Skin epidermis (tissue), 12 donors: Measurements from ENCODE around the gene PSTPIP1.

Experiments used
- H3K27ac ChIP-seq, 21 experiments: fragments of 200-600 bp; sonication (generic) in 11 of 21; one replicate each; pipeline ENCODE4 v1.5.0; 2020; ENCODE audit warnings: mild to moderate bottlenecking in 3 of 21, inconsistent platforms in 2 of 21, moderate library complexity in 2 of 21
- H3K4me3 ChIP-seq, 7 experiments: fragments of 200-600 bp; sonication (generic) in 2 of 7; one replicate each; pipeline ENCODE4 v1.5.0; 2020; ENCODE audit warnings: inconsistent platforms in 2 of 7, mild to moderate bottlenecking in 2 of 7, moderate library complexity in 1 of 7

Gene PSTPIP1

DNA sequence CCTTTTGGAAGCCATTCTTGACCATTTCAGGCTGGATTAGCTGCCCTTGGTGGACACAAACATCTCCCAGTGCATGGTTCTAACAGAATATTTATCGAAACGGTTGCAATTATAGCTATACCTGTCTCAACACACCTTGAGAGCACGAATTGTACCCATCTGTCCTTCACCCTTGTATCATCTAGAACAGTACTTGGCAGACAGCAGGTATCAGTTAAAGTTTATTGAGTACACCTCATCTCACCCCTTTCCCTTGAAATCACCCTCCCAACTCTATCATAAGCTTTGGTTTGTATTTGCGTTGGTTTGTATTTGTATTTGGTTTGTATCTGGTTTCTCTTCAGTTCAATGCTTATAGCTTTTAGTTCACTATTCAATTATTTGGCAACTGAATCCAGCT, 63.5 kb downstream of the PSTPIP1 start:
- H3K4me3 ChIP-seq: no peak overlapping the region
- H3K27ac ChIP-seq: no peak overlapping the region

- no peak overlapping the region for H3K4me3 ChIP-seq
- no peak overlapping the region for H3K27ac ChIP-seq
These were observed 64.9 kb downstream of the PSTPIP1 start for GRCh38 chr15:77059786-77060361.

GRCh38 chr15:77060546-77060945, 65.6 kb downstream of the PSTPIP1 start:
- Histone ChIP-seq H3K27ac (peak overlapping the region in 5 of 21 experiments; percentile 19 to 47 (median 31)), H3K4me3 (no peak overlapping the region)

DNA sequence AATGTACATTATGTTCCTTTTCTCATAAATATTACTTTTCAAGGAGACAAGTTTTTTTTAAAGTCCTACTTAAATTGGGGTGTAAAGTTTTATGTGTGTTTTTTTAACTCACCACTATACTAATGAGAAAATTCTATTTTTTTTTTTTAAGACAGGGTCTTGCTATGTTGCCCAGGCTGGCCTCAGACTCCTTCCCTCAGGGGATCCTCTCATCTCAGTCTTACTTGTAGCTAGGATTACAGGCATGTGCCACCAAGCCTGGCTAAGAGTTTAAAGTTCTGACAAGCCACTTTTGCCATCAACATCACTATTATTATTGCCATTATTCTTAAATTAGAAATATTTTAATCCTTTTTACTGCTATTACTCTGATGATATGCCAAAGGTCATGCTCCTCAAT, 68.3 kb downstream of the PSTPIP1 start:
- no peak overlapping the region for H3K27ac ChIP-seq
- H3K4me3 ChIP-seq: no peak overlapping the region

DNA sequence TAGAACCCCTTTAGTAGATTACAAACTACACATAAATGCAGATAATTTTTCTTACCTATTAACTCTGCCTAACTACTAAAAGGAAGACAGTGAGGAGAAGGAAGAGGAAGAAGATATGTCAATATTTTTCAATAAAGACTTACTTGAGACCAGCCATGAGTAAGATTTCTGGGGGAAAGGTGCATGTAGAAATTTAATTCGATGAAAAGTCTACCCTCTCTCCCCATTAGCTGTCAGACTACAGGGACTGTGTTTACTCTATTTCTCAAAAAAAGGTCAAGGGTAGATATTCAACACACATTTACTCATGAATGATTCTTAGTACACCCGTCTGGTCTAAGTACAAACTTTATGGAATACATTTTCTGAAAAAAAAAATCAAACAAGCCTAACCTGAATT, 69.1 kb downstream of the PSTPIP1 start:
- Histone ChIP-seq H3K27ac (peak overlapping the region in 1 of 21 experiments; percentile 10), H3K4me3 (no peak overlapping the region)

DNA sequence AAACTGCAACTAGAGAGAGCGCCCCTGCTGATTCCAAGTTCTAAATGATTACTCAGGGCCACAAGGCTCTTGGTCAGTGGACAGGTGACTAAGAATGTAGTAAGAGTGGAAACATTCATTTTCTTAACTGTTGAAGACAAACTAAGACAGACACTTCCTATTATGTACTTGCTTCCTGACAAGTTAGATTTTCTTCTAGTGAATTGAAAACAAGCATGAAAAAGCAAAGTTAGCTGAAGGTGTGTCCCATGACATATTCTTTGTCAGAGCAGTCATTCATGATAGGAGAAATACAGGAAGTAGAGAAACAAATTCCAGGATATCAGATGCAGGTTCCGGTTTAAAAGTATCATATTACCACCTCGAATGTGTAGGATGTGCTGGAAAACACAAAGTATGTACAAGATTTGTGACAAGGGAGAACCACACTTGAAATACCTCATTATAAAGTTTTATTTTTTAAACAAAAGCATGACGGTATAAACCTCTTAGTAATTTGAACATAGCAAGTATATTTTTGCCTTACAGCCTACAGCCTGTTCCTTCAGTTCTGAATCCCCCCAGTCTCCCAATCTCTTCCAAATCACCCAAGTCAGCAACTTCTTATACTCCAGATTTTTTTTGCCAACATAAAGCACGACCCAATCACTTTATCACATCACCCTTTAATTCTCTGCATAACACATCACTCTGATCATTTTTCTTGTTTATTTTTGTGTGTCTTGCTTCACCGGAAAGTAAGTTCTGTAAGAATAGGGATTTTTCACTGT, 69.8 kb downstream of the PSTPIP1 start:
- Histone ChIP-seq H3K4me3 (no peak overlapping the region), H3K27ac (peak overlapping the region in 1 of 21 experiments; percentile 10)

DNA sequence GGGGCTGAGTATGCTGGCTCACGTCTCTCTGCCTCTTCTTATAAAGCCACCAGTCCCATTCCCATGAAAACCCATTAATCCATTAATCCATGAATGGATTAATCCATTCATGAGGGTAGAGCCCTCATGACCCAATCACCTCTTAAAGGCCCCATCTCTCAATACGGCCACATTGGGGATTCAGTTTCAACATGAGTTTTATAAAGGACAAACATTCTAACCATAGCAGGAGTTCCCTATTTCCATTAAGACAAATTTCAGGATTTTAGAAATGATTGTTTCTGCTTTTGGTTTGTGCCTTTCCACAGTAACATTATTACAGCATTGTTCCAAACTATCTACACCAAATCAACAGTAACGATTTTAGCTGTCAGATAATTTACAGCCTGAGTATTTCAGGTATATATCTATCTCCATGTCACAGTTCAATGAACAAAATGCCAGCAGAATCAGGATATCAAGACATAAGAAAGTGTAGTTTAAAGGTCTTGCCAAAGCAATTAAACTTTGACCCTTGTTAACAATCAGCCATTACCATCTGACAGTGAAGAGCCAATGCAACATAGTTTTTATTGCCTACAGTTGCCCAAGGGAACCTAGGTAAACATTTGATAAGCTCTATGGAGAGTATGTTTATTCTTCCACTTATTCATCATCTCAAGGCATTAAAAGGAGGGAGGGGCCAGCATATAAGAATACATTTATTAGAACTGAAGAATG, 72.2 kb downstream of the PSTPIP1 start:
- H3K4me3 ChIP-seq: no peak overlapping the region
- peak overlapping the region in 2 of 21 experiments; percentile 21 to 33 for H3K27ac ChIP-seq

- Histone ChIP-seq H3K4me3 (no peak overlapping the region), H3K27ac (peak overlapping the region in 3 of 21 experiments; percentile 11 to 59 (median 21))
These were observed 72.9 kb downstream of the PSTPIP1 start for GRCh38 chr15:77067691-77068367.

DNA sequence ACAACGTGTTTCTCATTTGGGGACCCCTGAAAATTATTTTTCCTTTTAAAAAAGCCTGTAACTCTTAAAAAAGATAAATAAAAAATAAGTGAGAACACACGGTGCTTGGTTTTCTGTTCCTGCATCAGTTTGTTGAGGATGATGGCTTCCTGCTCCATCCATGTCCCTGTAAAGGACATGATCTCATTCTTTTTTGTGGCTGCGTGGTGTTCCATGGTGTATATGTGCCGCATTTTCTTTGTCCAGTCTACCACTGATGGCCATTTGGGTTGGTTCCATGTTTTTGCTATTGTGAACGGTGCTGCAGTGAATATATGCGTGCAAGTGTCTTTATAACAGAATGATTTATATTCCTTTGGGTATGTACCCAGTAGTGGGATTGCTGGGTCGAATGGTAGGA, 73.7 kb downstream of the PSTPIP1 start:
- Histone ChIP-seq H3K27ac (no peak overlapping the region), H3K4me3 (no peak overlapping the region)

GRCh38 chr15:77069521-77070121, 74.7 kb downstream of the PSTPIP1 start:
- H3K27ac ChIP-seq: peak overlapping the region in 8 of 21 experiments; percentile 74 to 94 (median 82)
- H3K4me3 ChIP-seq: peak overlapping the region; percentile 62 to 92 (median 81)

GRCh38 chr15:77070180-77070494, 75.2 kb downstream of the PSTPIP1 start:
- Histone ChIP-seq H3K27ac (peak overlapping the region; percentile 61 to 94 (median 83)), H3K4me3 (peak overlapping the region; percentile 62 to 92 (median 81))

- peak within 1 kb of the TSS; percentile 61 to 94 (median 83) for H3K27ac ChIP-seq
- peak within 1 kb of the TSS; percentile 62 to 92 (median 81) for H3K4me3 ChIP-seq
These were observed 75.8 kb downstream of the PSTPIP1 start, which contains the start of gene TSPAN3 for GRCh38 chr15:77070495-77071304. Gene TSPAN3 (minus strand): TSS chr15:77071109. CDS start chr15:77070954, 155 bp downstream.

DNA sequence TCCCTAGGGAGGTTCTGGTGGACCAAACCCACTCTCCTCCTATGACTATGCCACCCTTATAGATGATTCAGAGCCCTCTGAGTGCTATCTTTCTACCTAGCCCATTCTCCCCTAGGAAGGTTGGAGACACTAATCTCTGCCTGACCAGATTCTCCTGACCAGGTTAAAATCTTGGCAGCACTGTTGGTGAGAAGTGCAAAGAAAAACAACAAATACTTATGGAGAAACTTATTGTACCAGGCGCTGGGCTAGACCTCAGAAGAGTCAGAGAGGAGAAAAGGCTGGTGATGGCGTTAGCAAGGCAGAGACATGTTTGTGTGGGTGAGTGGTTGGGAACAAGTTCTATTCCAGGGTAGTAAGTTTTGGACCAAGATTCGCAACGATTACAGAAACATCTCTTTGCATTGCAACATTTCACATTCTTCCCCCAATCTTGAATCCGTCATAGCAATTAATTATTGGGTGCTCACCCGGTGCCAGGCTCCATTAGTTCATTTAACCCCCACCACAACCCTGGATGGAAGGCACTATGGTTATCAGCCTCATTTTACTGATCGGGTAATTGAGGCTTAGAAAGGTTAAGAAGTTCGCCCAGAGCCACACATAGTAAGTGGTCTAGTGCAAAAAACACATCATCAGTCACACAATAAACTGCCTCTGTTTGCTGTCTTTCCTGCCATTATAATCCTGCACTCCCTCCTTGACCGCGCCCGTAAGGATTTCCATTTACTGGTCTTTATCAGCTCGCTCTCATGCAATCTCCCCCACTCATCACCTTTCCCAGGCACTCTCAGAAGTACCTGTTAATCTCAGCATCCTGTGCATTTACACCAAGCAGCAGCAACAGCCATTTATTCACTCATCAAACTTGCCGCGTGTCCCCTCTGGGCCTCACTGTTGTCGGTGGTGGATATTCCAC, 76.6 kb downstream of the PSTPIP1 start:
- peak overlapping the region in 6 of 7 experiments; percentile 62 to 92 (median 83) for H3K4me3 ChIP-seq
- H3K27ac ChIP-seq: peak overlapping the region in 11 of 21 experiments; percentile 70 to 94 (median 85)

- H3K4me3 ChIP-seq: no peak overlapping the region
- H3K27ac ChIP-seq: no peak overlapping the region
These were observed 79.4 kb downstream of the PSTPIP1 start for GRCh38 chr15:77074350-77074749.

DNA sequence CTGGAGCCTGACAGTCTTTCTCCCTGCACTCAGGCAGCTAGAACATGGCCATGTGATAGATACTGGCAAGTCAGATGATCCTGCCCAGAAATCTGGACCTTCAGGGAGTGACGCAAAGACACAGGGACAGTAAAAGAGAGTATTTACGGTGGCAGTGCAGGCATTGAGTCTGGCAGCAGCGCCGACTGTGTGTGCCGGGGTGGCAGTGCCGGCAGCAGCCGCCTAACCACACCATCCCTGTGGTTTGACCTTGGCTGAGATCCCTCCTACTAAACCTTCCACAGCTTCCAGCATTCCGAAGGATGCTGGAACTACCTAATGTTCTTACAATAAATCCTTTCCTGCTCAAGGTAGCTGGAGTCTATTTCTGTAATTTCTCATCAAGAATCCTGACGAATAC, 80.6 kb downstream of the PSTPIP1 start:
- Histone ChIP-seq H3K27ac (no peak overlapping the region), H3K4me3 (no peak overlapping the region)

DNA sequence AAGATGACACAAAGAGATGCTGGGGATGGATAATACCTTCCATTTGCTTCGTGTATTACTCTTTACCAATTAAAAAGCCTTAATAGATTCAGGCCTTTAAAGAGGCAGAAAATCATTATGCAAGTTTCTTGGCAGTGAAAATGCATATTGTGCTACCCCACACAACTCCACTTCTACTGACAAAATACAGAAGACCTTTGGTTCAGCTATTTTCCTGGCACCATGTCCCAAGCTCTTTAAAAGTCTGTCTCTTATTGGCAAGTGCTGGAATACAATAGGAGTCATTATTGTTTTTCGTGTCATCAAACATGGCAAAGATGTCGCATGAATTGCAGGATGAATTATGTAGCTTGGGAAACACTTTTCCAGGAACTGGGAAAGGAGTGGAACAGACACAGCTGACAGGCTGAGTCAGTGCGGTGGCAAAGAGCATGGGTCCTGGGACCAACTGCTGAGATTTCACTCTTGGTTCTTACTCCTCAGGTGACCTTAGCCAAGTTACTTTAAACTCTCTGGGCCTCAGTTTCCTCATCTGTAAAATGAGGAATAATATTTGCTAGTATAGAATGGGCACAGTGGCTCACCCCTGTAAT, 81.5 kb downstream of the PSTPIP1 start:
- Histone ChIP-seq H3K27ac (no peak overlapping the region), H3K4me3 (no peak overlapping the region)

GRCh38 chr15:77081971-77082370, 87.0 kb downstream of the PSTPIP1 start:
- H3K4me3 ChIP-seq: no peak overlapping the region
- no peak overlapping the region for H3K27ac ChIP-seq
